ENCODE measurements around the gene QRFP. TPM values are rescaled to one million over a fixed set of nuclear protein-coding genes. Genes with fewer than 3 reads are reported as not detected.
A peak's percentile ranks its signal among the peaks of the same experiment; 100 is the strongest.

The QRFP gene
- total RNA-seq, 3 donors from 2014 or later, result 0.24 to 0.87 TPM; not detected in 1

DNA sequence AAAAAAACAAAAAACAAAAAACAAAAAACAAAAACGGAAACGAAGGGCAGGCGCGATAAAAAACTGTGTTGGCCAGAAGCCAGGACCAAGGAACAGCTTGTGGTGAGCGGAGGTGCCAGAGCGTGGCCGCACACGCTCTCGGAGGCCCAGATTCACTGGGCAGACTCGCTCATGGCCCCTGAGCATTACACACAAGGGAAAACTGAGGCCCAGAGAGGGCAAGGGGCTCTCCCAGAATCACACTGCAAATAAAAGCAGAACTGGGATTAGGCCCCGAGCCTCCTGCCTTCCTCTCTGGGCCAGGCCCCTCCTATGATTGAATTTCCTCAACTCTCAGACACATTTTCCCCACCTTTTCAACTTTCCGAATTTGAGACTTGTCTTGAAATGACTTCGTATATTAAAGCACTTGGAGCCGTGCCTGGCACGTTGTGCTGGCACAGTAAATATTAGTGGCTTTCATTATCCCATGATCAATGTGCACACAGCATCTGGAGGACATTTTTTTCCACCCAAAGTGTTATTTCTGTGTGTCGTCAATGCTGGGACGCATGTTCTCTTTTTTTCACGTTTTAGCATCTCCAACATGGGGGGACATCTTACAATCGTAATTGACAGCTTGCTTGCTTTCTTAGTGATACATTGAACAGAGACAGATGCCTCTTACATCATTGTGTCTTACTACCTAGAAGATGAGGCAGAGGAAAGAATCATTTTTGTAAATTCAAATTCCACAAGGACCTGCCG lies 35.1 kb upstream of the QRFP start:
- H3K9me3 ChIP-seq, result no peaks in the 10 kb centered on the region
- H3K36me3 ChIP-seq (ENCODE audit: low read depth), result no peaks in the 10 kb centered on the region
- ATAC-seq (no peak), DNase-seq (no peak)
- TF ChIP-seq, protein P1, sequence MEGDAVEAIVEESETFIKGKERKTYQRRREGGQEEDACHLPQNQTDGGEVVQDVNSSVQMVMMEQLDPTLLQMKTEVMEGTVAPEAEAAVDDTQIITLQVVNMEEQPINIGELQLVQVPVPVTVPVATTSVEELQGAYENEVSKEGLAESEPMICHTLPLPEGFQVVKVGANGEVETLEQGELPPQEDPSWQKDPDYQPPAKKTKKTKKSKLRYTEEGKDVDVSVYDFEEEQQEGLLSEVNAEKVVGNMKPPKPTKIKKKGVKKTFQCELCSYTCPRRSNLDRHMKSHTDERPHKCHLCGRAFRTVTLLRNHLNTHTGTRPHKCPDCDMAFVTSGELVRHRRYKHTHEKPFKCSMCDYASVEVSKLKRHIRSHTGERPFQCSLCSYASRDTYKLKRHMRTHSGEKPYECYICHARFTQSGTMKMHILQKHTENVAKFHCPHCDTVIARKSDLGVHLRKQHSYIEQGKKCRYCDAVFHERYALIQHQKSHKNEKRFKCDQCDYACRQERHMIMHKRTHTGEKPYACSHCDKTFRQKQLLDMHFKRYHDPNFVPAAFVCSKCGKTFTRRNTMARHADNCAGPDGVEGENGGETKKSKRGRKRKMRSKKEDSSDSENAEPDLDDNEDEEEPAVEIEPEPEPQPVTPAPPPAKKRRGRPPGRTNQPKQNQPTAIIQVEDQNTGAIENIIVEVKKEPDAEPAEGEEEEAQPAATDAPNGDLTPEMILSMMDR (IDR thresholded peaks at IDR 0.05), result no peak
- intact Hi-C loops (cut with DNase I, micrococcal nuclease), result no loop called here
- no peaks in the 10 kb centered on the region for H3K4me1 ChIP-seq (ENCODE audit: low read depth)
- H3K4me3 ChIP-seq, result no peak overlapping the region

DNA sequence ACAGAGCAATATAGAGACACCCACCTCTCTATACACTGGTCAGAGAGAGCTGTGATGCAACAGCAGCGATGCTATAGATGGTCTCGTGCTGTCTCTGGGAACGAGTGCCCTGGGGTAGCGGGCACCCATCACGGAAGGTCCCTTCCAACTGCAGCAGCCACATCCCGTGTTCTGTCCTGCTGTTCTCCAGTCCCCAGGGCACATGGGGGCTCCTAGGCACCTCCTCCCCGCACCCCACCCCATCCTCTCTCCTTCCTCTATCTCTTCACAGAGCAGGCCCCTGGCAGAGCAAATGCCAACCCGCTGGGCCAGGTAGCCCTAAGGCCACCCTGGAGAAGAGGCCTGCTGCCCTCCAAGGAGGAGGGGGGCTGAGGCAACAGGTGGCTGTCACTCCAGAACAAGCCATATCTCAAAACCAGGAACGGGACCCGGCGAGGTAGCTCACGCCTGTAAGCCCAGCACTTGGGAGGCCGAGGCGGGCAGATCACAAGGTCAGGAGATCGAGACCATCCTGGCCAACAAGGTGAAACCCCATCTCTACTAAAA lies 34.3 kb upstream of the QRFP start:
- H3K4me3 ChIP-seq, result no peak overlapping the region
- ATAC-seq, result no peak
- H3K36me3 ChIP-seq (ENCODE audit: low read depth), result no peaks in the 10 kb centered on the region
- no peaks in the 10 kb centered on the region for H3K4me1 ChIP-seq (ENCODE audit: low read depth)
- DNase-seq, result no peak
- intact Hi-C loops (cut with DNase I, micrococcal nuclease), result no loop called here
- no peaks in the 10 kb centered on the region for H3K9me3 ChIP-seq
- TF ChIP-seq, protein P1 (IDR thresholded peaks at IDR 0.05), result no peak

DNA sequence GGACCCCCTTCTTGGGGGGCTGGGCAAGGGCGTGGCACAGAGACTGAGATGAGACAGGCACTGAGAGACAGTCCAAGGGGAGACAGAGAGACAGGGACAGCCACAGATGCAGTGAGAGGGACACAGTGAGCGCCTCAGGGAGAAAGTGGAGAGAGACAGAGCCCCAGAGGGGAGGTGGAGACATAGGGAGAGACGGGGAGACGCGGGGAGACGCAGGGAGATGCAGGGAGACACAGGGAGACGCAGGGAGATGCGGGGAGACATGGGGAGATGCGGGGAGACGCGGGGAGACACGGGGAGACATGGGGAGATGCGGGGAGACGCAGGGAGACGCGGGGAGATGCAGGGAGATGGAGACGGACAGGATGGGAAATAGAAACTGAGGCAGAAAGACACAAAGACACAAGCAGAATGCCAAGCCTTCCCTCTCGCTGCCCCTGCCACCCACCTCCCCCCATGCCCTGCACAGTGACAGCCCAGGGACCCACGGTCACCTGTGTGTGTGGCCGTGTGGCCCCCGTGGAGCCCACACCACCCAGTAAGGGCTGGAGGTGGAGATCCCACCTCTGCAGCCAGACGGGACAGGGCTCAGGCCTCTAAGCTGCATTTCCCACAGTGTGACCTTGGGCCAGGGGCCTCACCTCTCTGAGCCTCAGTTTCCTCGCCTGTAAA lies 33.7 kb upstream of the QRFP start:
- no peak overlapping the region for H3K4me3 ChIP-seq
- H3K9me3 ChIP-seq, result no peaks in the 10 kb centered on the region
- TF ChIP-seq, protein P1 (IDR thresholded peaks at IDR 0.05), result no peak
- H3K36me3 ChIP-seq (ENCODE audit: low read depth), result no peaks in the 10 kb centered on the region
- no peak for DNase-seq
- ATAC-seq, result no peak
- intact Hi-C loops (cut with DNase I, micrococcal nuclease), result no loop called here
- H3K4me1 ChIP-seq (ENCODE audit: low read depth), result no peaks in the 10 kb centered on the region

DNA sequence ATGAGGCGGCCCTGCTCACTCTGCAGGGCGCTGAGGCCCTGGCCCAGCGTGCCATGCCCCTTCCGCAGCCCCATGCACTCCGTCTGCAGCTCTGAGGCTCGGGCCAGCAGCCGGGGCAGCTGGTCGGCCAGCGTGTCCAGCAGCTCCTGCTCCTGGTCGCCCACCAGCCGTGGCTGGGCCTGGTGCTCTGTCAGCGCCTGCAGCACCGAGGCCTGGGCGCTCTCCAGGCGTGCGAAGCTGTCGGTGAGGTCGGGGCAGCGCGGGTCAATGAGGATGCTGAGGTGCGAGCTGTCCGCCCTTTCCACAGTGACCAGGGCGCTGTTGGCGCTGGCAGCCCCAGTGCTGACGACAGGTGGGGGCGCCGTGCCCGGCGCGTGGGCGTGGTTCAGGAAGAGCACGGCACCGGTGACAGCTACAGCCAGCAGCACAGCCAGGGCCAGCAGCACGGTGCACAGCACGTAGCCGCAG lies 33.0 kb upstream of the QRFP start:
- DNase-seq (no peak), ATAC-seq (no peak)
- Histone ChIP-seq H3K36me3 (ENCODE audit: low read depth) (no peaks in the 10 kb centered on the region), H3K4me3 (no peak overlapping the region), H3K9me3 (no peaks in the 10 kb centered on the region), H3K4me1 (ENCODE audit: low read depth) (no peaks in the 10 kb centered on the region)
- TF ChIP-seq, protein P1 (IDR thresholded peaks at IDR 0.05), result no peak
- intact Hi-C loops (cut with DNase I, micrococcal nuclease), result no loop called here

DNA sequence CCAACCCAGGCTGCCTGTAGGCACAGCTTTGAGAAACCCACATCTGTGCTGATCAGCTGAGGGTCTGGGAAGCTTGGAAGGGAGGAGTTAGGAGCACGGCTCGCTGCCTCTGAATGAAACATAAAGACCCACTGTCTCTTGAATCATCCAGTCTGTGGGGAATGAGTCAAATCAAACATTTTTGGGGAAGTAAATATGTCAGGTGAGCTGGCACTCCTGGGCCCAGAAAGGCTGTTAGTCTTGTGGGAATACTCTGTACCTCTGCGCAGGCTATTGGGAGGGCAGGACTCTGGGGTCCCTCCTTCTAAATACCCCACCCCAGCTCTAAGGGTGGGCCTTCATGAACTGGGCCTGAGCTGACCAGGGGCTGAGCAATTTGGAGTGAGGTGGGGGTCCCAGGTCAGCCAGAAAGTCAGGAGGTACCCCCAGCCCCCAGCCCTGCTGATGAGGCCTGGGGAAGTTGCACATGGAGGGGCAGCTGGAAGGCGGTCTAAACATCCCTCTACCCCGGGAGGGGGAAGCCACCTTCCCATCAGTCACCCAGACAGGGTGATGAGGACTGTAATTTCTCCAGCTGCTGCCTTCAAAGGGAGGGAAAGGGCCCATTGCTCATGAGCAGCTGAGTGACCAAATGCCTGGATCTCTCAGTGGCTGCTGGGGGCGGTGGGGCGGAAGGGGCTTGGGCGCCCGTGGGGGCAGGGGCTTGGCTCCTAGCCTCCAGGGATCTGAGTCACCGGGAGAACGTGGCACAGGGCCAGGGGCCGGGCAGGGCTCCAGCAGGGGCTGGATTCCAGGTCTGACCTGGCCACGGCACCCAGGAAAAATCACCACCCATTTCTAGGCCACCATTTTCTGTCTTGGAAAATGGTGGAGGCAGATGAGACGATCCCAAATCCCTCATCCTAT lies 31.6 kb upstream of the QRFP start:
- no peaks in the 10 kb centered on the region for H3K36me3 ChIP-seq (ENCODE audit: low read depth)
- peak; percentile 72 for ATAC-seq
- no peaks in the 10 kb centered on the region for H3K9me3 ChIP-seq
- H3K4me3 ChIP-seq, result no peak overlapping the region
- no peaks in the 10 kb centered on the region for H3K4me1 ChIP-seq (ENCODE audit: low read depth)
- intact Hi-C loops (cut with DNase I, micrococcal nuclease), result no loop called here
- DNase-seq, result peak in 2 of 3 donors; percentile 50 to 64
- TF ChIP-seq, protein P1 (IDR thresholded peaks at IDR 0.05), result no peak

Data from mucosa of descending colon (tissue), 3 donors.